HG03159 (cell line): ENCODE measurements around the gene IDI1.
A peak's percentile ranks its signal among the peaks of the same experiment; 100 is the strongest.
"Not testable (repeated sequence)": the region's sequence is repeated elsewhere in the genome, so short reads cannot be mapped to it uniquely, and the experiment has no call there.

ENCODE experiments used
- ATAC-seq: cut with Tn5 transposase; IDR thresholded peaks from one replicate; pipeline ENCODE4 v1.9.1; 2021; ENCODE audit warnings: mild to moderate bottlenecking, moderate library complexity; ENCODE audit not compliant: unreplicated experiment

The IDI1 gene

GRCh38 chr10:1064964-1065247 lies 16.0 kb upstream of the IDI1 start:
- ATAC-seq: no peak

GRCh38 chr10:1063232-1063865 lies 14.4 kb upstream of the IDI1 start:
- ATAC-seq: no peak

- no peak for ATAC-seq
These were observed 13.2 kb upstream of the IDI1 start for GRCh38 chr10:1061930-1062774.

GRCh38 chr10:1059902-1060301 lies 11.0 kb upstream of the IDI1 start:
- ATAC-seq: no peak

- ATAC-seq: no peak
These were observed 9.1 kb upstream of the IDI1 start for GRCh38 chr10:1058017-1058416.

- ATAC-seq: peak; percentile 19
These were observed 8.3 kb upstream of the IDI1 start for GRCh38 chr10:1057106-1057657.

GRCh38 chr10:1056326-1057105 lies 7.6 kb upstream of the IDI1 start, which contains the start of gene WDR37:
Gene WDR37 (plus strand): TSS chr10:1056385. CDS start chr10:1072156, 15,771 bp downstream.
- peak; percentile 93 for ATAC-seq

GRCh38 chr10:1054684-1055083 lies 5.8 kb upstream of the IDI1 start:
- ATAC-seq: no peak

GRCh38 chr10:1050554-1050953 lies 1.6 kb upstream of the IDI1 start:
- no peak for ATAC-seq

- ATAC-seq: no peak
These were observed 1.2 kb upstream of the IDI1 start for GRCh38 chr10:1050145-1050544.

GRCh38 chr10:1049425-1049958 lies 573 bp upstream of the IDI1 start:
- peak; percentile 0 for ATAC-seq

GRCh38 chr10:1048349-1048731 lies 579 bp downstream of the IDI1 start:
- peak; percentile 7 for ATAC-seq

- ATAC-seq: no peak
These were observed 982 bp downstream of the IDI1 start for GRCh38 chr10:1047937-1048336.

- no peak for ATAC-seq
These were observed 3.5 kb downstream of the IDI1 start for GRCh38 chr10:1045415-1045814.

- ATAC-seq: no peak
These were observed 4.0 kb downstream of the IDI1 start for GRCh38 chr10:1044964-1045363.

GRCh38 chr10:1044146-1044545 lies 4.8 kb downstream of the IDI1 start:
- no peak for ATAC-seq

GRCh38 chr10:1043532-1043995 lies 5.4 kb downstream of the IDI1 start:
- ATAC-seq: peak; percentile 73

- no peak for ATAC-seq
These were observed 7.4 kb downstream of the IDI1 start for GRCh38 chr10:1041514-1041913.

- no peak for ATAC-seq
These were observed 8.8 kb downstream of the IDI1 start for GRCh38 chr10:1040133-1040532.

GRCh38 chr10:1038769-1039168 lies 10.2 kb downstream of the IDI1 start:
- ATAC-seq: not testable (repeated sequence)

GRCh38 chr10:1037098-1037497 lies 11.8 kb downstream of the IDI1 start:
- ATAC-seq: no peak
